Right hindlimb (tissue), 1 donor: Measurements from ENCODE around the gene HDAC1.

Experiments used
- DNase-seq: peaks from one replicate; pipeline ENCODE4 v3.0.0-alpha.2; 2018

The HDAC1 gene

DNA sequence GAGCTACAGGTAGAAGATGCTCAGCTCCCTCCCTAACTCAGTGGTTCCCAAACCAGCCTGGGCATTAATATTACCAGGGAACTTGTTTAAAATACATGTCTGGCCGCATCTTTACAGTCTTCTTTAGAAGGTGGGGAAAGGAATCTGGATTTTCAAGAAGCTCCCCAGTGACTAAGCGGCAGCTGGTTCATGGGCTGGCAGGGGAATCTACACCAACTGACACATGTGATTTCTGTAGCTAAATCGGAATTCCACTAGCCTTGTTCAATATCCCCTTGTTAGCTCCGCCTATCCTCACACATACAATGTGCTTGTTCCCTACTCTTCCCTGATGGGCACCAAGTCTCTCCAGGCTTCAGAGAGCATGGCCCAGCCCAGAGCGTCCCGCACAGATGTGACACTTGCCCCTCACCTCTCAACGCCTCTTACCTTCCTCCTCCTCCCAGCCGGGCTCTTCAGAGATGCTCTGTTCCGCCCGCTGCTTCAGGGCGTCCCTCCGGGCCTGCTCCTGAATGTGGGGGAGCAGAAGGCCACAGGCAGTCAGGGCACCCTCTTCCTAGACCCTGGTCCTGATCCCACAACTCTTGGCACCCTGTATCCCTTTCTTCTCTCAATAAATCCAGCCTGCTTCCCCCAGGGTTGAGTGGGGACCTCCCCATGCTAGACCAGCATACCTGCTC is 85.8 kb downstream of the HDAC1 start:
- no peak for DNase-seq

DNA sequence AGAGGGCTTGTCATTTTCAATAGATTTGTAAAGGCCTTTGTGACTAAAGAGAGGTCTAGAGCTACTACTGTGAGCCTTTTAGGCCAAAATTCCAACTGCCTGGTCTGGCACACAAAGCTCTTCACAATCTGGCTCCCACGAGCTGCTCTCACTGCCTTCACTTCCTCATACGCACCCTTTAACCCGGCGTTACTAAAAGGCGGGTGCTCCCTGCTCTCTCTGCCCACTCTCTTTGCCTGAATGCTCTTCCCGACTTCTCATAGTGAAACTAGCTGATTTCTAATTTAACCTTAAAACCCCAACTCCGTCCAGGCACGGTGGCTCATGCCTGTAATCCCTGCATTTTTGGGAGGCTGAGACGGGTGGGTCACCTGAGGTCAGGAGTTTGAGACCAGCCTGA is 88.2 kb downstream of the HDAC1 start:
- no peak for DNase-seq
